ENCODE data around the gene GCFC2.
A peak's percentile ranks its signal among the peaks of the same experiment; 100 is the strongest.

Gene GCFC2

GRCh38 chr2:75632813-75633212 lies 77.9 kb downstream of the GCFC2 start:
- TF ChIP-seq CTCF (IDR thresholded peaks at IDR 0.05; ENCODE audit: borderline replicate concordance, insufficient read depth, low read depth, low read length) = no peak
- no peak overlapping the region for H3K4me3 ChIP-seq (ENCODE audit: low read depth, low read length)

DNA sequence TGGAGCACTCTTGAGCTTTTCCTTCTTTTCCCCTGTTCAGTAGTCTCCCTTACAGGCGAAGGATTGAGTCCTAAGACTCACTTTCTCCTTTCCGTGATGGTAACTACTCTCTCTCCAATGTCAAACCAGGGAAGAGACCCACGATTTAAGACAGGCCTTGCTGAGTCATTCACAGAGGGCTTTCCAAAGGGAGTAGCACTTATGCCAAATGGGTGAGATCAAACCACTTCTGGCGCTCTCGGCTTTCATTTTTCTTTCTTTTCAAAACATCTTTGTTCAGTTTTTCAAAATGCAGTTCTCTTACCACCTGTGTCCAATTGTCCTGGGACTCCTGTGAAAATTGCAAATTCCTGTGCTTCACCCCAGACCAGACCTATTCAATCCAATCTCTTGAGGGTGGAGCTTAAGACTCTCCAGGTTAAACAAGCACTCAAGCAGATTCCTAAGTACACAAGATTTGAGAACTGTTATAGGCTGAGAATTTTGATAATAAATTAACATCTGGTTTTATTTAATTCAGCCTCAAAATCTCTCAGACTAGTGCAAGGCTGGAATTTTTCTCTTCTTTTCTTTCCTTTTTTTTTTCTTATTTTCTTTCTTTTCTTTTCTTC lies 78.5 kb downstream of the GCFC2 start:
- no peak overlapping the region for H3K4me3 ChIP-seq (ENCODE audit: low read depth, low read length)
- no peak for TF ChIP-seq CTCF (IDR thresholded peaks at IDR 0.05; ENCODE audit: borderline replicate concordance, insufficient read depth, low read depth, low read length)

DNA sequence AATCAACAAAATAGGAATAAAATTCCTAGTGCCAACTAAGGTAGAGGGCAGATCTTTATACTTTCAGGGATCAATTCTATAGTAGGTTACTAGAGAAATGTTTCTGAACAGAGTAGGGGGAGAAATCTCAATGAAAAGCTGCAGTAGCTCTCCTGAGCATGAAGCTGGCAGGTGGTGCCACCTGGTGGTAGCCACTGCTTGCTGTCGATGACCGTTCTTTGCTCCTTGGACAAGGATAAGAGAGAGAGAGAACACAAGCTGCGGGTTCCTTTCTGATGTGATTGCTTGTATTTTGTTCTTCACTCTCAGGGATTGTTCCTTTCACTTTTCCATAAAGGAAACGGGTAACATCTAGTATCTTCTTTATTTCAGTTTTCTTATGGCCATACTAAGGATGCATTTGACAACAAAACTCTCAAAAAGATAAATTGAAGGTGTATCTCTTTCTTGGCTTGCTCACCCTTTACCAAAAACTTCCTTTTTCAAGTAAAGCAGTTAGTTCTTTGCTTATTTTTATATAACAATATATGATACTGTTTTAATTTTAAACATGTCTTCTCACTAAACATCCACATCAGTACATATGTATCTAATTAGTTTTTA lies 82.7 kb downstream of the GCFC2 start:
- peak; percentile 96 for TF ChIP-seq CTCF (IDR thresholded peaks at IDR 0.05; ENCODE audit: borderline replicate concordance, insufficient read depth, low read depth, low read length)
- H3K4me3 ChIP-seq (ENCODE audit: low read depth, low read length) = no peak overlapping the region

DNA sequence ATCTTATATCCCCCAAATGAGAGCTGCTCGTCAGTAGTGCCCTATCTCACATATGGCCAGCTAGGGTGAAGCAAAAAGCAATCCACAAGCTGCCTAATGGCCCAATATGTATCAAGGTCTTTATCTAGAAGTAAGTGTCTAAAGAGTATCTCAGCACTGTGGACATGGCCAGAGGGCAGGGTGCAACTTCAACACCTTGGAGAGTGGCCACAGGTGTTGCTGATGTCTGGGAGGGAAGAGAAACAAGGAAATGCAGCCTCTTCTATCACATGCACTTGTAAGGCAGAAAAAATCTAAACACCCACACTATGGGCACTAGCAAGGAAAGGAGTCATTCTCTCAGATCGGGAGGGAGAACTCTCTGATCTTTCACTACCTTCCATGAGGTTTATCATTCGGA lies 87.8 kb downstream of the GCFC2 start:
- no peak for TF ChIP-seq CTCF (IDR thresholded peaks at IDR 0.05; ENCODE audit: borderline replicate concordance, insufficient read depth, low read depth, low read length)
- H3K4me3 ChIP-seq (ENCODE audit: low read depth, low read length) = no peak overlapping the region

GRCh38 chr2:75622500-75622899 lies 88.2 kb downstream of the GCFC2 start:
- TF ChIP-seq CTCF (IDR thresholded peaks at IDR 0.05; ENCODE audit: borderline replicate concordance, insufficient read depth, low read depth, low read length) = no peak

DNA sequence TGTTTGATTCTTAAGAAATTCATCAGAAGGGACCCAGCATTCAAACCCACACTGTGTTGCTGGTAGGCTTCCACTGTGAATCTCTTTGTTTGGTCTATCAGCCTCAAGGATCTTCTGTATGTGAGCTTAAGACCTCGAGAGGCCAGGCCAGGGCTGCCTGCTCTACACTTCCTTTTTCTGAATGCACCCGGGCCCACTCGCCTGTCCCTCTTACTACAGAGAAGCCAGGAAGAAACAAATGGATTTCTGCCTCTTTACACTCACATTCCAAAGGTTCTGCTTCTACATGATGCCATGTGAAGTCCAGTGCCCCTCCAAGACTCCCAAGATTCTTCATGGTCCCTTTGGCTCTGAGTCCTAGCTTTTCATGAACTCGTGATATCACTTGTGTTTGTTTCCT lies 89.5 kb downstream of the GCFC2 start:
- no peak for TF ChIP-seq CTCF (IDR thresholded peaks at IDR 0.05; ENCODE audit: borderline replicate concordance, insufficient read depth, low read depth, low read length)
- H3K4me3 ChIP-seq (ENCODE audit: low read depth, low read length) = no peak overlapping the region

More at GRCh38 chr2:75622500-75622899, 88.2 kb downstream of the GCFC2 start:
- H3K4me3 ChIP-seq (ENCODE audit: low read depth, low read length) = no peak overlapping the region

Measured in GM12875 (cell line).